Measurements from ENCODE around the gene SBDS.
A peak's percentile ranks its signal among the peaks of the same experiment; 100 is the strongest.
"Not testable (repeated sequence)": the region's sequence is repeated elsewhere in the genome, so short reads cannot be mapped to it uniquely, and the experiment has no call there.

GRCh38 chr7:66994691-66995049 lies 716 bp downstream of the SBDS start:
- TF ChIP-seq CTCF (IDR thresholded peaks at IDR 0.05) = peak; percentile 49
- not testable (repeated sequence) for TF ChIP-seq EZH2 (IDR thresholded peaks at IDR 0.05; ENCODE audit: borderline replicate concordance, insufficient read depth, low read depth, low read length, poor library complexity, severe bottlenecking)
